Central memory CD4-positive, alpha-beta T cell (primary cell): ENCODE measurements around the gene PDE6D.
A peak's percentile ranks its signal among the peaks of the same experiment; 100 is the strongest.

ENCODE experiments used
- DNase-seq: peaks from one replicate; pipeline ENCODE4 v3.0.0; 2022

PDE6D gene

DNA sequence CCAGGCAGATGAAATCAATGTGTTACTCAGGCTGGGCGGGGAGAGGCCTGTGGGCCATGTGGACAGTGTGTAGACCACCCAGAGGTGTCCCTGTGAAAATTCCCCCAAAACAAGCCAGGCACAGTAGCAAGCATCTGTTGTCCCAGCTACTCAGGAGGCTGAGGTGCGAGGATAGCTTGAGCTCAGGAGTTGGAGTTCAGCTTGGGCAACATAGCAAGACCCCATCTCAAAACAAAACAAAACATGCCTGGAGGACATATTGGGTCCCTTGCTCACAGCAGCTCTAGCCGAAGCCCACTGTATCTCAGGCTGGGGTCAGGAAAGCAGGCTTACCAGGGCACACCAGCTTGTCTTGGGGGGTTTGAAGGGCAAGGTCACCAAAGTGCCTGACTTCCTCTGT, 77.1 kb downstream of the PDE6D start:
- no peak for DNase-seq

DNA sequence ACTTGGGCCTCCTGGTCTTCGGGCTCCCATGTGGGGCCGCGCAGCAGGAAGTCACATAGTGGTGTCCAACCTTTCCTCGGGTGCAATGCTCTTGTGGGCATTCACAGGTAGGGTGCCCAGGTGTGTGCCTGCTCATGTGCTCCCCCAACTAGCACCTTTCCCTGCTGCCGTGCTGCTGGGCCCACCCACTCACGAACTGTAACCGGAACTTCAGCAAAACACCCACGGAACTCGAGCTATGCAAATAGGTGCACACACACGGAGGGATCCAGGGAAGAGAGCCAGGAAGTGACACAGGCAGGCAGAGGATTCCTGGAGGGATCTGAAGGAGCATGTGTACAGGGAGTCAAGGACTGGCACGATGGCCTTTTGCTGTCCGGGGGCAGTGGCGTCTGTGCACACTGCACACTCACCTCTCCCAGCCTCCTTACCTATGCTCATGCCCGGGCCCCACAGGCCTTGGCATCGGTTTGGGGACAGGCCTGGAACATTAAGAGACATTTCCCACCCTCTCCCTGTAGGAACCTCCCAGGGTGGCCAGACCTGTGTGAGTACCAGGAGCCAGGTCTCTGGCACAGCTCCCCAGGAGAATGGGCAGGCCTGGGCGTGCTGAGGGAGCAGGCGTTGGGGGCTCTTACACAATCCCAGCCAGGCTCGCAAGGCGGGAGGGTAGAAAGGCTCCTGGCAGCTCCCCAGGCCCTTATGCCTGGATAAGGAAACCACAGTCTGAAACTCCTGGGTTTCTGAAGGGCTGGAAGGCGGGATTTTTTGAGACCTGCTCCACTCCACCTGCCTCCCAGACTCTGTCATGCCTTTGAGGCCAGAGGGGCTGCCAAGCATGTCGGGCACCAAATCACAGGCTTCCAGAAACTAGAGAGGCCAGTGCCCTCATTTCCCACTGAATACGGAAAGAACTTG, 79.4 kb downstream of the PDE6D start:
- DNase-seq = no peak

DNA sequence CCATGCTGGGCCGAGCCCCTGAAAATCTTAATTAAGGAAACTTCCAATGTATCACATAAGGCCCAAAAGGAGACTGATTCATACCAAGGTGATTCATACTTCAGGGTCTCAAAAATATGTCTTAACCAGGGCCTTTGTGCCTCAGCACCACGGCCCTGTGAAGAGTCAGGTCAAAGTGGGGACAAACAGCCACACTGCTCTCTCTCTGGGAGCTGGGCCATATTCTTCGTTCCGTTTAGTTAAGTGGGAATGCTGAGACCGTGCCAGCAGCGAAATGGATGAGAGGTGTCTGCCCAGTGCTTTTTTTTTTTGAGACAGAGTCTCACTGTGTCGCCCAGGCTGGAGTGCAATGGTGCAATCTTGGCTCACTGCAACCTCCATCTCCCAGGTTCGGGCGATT, 82.1 kb downstream of the PDE6D start:
- no peak for DNase-seq

DNA sequence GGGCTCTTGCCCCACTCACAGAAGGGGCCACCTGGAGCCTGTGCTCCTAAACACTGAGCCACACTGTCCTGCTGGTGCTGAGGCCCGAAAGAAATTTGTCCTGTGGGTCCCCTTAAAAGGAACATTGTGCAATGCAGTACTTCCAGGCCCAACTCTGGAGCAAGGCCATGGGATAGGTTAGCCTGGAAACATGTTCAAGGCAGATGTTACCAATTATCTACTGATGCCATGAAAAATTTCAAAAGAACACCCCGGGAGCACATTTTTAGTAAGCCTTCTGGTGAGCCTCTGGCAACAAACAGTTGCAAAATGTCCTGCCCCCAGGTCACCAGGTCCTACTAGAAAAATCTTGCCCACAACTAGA, 85.1 kb downstream of the PDE6D start:
- no peak for DNase-seq

DNA sequence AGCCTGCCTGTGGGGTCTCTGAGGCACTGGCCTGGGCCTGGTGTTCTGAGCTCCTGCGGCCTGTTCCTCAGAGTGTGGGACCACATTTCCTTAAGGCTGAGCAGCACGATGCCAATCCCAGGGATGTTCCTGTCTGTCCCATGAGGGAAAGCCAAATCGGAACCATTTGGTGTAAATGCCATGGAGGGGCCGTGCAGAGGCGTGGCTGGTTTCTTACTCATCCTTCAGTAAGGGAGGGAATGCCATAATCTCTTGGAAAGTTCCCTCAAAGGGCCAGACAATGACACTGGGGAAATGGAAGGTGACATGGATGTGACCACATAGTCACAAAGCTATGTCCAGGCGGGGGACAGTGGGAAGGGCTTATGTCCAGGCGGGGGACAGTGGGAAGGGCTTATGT, 87.1 kb downstream of the PDE6D start:
- DNase-seq = no peak

DNA sequence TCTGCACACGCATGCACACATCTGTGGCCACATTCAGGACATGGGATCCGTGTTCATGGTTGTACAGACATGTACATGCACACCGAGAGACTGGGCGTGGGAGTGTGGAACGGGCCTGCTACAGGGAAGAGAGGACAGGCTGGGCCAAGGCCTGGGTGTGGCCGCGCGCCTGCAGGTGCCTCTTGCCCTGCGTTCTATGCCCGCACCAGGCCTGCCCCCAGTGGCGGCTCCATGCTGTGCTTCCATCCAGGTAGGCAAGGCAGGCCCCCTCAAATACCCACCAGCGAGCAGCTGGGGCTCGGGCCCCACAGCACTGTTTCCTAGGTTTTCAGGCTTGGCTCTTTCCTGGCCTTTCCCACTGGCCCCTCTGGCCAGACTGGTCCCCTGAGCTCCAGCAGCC, 88.2 kb downstream of the PDE6D start:
- DNase-seq = no peak

DNA sequence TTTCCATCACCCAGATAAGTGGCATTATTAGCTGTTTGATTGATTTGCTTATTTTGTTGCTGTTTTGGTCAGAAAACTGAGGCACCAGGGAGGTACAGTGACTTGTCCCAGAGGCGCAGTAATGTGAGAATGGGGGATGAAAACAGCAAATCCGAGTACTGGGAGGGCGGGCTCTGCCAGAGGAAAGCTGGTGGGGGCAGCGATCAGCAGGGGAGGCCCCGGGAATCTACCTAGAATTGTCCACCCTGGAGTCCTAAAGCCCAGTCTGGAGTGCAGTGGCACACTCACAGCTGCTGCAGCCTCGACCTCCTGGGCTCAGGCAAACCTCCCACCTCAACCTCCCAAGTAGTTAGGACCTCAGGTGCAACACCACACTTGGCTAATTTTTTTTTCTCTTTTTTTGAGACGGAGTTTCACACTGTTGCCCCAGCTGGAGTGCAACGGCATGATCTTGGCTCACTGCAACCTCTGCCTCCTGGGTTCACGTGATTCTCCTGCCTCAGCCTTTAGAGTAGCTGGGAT, 89.8 kb downstream of the PDE6D start:
- no peak for DNase-seq

DNA sequence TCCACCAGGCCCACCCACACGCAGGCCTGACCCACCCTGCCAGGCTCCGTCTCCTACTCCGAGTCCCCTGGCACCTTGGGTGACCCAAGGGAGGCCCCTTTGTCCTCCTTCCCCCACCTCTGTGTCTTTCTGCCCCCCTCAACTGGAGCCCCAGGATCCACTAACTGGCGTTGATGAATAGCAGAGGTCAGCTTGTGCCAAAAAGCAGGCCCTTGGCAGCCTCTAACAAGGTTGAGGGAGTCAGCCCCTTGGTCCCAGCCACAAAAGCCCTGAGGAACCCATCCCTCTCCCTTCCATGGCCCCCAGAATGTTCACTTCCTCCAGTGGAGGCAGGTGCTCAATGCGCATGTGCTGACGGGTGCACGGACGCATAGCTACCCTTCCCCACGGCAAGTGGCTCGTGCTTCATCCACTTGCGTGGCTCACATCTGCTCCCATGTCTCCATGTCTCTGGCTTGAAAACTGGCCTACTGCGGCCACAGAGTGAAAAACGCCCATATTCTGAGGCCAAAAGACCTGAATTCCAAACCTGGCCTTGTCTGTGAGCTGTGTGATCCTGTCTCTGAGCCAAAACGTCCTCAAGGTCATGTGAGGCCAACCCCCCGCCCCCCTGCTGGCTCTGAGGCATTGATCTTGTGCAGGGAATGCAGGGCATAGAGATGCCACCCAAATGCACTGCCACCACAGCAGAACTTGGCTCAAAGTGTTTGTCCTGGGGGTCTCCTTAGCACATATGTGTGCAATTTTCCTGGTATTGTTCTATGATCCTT, 91.8 kb downstream of the PDE6D start:
- no peak for DNase-seq

DNA sequence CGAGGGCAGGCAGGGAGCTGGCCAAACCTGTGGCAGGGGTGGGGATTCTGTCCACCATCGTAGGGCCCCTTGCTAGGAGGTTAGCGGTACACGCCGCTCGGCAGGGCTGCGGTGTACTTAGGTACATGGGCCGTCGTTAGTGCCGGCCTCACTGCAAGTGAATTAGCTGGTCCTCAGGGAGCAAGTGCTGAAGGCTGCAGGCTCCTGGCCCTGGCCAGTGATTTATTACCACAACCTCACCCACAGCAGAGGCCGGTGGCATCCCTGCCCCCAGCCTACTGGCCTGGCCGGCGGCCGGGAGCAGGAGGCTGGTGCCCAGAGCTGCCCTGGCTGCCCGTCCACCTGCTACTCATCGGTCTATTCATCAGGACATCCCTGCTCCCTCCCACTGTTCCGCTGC, 92.4 kb downstream of the PDE6D start:
- DNase-seq = no peak

DNA sequence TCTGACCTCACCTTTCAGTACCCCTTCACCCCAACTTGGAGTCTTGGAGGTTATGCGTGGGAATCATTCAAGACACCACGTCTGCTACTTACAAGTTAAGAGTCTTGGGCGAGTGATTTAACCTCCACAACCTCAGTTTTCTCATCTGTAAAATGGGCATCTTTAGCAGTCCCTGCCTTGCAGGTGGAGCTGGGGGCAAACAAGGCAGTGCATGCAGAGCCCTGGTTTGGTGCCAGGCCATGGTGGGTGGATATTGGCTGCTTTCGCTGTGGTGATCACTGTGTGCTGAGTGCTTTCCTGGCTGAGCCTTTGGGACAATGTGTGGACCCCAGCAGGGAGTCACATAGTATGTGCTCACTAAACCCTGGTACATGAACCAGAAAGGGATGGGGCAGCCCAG, 93.1 kb downstream of the PDE6D start:
- no peak for DNase-seq

DNA sequence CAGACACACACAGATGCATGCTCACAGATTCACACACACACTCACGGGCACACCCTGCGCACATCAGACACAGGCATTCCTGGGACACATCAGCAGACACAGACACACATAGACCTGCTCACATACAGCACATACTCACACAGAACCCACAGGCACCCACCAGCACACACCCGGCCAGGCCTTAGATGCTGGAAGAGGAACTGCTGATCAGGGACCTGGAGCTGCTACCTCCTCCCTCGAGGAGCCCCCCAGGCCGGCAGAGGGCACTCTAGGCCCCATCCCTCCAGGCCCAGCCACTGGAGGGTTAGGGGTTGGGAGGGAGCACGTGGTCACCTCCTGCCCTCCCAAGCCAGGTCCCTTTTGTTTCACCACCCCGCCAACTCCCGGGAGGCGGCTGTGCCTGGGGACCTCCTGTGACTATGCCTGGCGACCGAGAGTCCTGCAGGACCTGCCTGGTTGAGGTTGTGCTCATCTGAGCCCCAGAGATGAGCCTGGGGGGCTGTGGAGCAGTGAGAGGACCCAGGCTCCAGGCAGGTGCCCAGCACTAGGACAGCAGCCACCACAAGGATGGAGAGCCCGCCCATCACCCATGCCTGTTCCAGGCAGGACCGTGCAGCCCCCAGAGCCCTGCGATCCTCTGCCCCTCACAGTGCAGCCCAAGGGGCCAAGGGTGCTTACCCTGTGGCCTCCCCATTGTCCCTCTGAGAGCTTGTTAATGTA, 93.8 kb downstream of the PDE6D start:
- DNase-seq = peak; percentile 51

DNA sequence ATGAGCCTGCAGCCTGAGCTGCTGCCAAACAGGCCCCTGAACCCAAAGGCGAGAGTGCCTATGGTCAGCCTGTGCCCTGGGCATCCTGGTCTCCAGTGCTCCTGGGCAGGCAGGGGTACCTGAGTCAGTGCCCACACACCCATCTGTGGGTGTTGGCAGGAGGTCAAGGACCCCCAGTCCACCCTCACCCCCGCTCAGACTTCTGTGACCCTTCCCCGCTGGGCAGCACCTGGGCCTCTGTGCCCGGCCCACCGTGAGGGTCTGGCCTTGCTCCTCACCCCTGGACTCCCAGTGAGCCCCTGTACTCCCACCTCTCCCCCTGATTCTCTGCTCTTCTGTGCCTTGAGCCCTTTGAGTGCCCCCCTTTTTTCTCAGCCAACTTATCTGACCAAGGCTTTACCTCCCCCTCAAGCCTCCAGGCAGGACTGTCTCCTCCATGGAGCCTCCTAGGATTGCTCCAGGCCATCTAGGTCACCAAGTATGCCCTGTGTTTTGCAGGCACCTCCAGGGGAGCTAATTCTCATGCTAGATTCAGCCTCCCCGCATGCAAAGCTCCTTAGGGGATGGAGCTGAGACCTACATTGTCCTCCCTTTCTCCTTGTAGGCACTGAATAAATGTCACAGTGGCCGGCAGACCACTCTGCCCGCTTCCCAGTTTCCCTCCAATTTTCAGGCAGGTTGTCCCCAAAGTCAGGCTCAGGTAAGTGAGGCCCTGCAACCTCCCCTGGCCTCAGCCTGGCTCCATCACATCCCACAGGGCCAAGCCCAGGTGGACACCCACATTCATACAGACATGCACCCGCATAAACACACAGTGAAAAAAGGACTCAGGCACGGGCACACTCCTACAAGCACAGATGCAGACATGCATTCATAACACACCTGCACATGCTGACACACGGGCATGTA, 94.6 kb downstream of the PDE6D start:
- no peak for DNase-seq

DNA sequence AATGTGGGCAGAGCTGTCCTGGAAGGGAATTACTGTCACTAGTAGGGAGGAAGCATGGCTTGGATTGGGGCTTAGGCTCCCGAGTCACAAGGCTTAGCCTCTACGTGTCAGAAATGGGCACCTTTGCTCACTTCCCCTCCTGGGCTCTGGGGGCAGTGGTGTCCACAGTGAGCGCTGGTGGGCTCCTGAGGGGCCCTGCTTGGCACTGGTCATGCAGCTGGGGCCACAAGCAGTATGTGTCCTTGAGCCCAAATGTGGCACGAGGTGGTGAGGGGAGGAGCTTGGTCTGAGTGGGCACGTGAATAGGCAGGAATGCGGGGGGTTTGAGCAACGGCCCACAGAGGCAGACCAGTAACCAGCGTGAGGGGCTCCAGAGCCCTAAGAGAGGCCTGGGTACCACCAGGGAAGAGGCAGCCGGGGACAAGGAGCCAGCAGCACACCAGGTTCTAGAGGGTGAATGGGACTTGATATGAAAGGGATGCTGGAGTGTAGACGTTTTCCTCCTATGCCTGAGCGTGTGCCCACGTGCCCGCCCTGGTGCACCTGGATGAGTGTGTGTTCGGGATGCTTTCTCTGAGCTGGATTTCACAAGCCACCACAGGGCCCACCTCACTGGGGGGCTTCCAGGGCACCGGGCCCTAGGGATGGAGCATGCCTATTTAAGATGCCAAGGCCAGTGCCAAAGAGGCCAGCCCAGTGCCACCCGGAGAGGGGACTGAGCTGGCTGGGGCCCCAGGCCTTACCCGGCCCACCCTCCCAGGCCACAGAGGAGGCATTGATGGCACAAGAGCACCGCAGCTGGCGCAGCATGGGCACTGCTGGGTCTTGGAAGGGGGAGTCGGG, 95.5 kb downstream of the PDE6D start:
- no peak for DNase-seq

DNA sequence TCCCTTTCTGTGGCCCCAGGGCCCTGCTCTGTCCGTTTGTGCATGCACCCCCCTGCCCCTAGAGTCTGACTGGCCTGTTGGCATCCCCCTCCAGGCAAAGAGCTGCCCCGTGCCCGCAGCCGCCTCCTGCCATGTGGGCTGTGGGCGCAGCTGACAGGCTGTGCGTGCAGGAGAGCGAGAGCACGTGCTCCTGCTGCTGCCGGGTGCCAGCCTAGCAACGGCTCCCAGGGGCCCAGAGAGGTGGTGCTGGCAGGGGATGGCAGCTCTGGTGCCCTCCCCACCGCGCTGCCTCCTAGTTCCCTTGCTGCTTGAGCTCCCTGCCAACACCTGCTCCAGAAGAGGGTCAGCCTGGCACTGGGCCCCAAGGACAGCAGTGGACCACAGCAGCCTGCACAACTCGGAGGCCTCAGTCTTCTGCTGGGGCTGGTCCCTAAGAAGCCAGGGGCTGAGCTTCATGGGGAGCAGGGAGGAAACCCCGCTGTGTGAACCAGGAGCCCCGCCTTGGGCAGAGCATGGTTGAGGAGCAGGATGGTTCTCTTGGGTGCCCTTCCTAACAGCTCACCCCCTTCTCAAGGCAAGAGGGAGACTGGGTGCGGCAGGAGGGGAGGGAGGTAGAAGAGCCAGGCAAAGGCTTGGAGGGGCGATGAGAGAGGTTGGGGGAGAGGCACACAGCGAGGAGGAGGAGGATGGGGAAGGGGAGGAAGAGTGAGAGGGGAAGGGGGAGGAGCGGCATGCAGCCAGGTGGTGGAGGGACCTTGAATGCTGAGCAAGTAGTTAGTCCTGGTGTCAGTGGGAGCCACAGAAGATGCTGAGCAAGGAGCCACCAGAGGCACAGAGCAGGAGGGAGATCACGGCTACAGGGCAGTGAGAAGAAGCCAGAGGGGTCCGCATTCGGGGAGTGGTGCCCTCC, 96.5 kb downstream of the PDE6D start:
- no peak for DNase-seq

DNA sequence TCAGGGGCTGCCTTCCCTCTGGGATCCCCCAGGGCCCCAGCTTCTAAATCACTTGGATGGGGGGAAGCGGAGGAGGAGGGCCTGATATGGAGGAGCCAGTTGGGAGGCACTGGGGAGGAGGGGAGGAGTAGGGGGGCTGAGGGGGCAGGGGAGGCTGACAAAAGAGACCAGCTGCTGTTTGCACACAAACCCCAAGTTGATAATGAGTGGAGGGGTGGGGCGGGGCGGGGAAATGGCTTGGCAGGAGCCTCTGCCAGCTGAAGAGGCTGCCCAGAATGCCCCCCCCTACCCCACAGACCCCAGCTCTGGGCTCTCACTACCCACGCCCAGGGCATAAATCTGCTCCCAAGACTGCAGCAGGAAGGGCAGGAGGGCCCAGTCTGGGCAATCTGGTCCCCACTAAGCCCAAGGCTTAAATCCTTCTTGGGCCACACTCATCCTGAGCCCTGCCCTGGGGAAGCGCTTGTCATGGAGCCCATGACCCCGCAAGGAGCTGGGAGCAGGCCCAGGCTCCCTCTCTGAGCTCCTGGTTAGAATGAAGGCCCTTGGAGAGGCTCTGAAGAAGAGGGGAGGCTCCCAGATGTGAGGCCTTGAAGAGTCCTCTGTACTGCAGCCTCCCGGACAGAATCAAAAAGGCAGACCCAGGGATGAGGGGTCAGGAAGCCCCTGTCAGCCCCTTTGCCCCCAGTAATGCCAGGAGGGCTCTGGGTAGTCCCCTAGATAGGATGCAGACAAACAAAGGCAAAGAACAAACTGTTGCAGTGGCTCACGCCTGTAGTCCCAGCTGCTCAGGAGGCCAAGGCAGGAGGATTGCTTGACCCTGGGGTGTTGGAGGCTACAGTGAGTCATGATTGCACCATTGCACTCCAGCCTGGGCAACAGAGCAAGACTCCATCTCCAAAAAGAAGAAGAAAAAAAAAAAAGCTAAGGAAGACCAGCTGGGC, 97.5 kb downstream of the PDE6D start:
- no peak for DNase-seq

DNA sequence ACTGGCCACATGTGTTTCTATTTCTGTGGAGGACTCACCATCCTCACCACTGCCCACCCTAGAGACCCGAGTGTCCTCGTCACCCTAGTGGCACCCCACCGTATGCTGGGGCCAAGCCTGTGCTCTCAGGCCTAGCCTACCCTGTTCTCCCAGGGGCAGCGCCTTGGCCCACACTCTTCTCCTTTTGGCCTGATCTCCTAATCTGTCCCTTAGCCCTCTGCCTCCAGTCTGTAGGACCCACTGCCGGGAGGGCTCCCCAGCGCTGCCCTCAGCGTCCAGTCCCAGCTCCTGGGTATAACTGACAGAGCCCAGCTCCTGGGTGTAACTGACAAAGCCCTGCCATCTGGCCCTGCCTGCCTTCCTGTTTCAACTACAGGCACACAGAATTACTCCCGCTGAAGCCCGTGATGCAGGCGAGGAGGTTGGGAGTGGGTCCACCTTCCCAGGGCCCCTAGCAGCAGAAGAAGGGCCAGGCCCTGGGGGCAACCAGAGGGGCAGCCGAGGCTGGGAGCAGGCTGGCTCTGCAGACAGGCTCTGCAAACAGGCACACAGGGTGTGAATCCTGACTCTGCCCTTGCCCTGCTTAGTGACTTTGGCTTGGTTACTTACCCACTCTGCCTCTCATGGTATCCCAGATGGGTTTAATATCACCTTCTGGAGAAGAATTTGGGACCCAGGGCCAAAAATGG, 98.3 kb downstream of the PDE6D start:
- no peak for DNase-seq
